ENCODE measurements around the gene RAPGEF5.
"Not testable (repeated sequence)": the region's sequence is repeated elsewhere in the genome, so short reads cannot be mapped to it uniquely, and the experiment has no call there.

RAPGEF5 gene

GRCh38 chr7:22117222-22117621 lies 239.7 kb downstream of the RAPGEF5 start:
- DNase-seq (ENCODE audit: low spot score): no peak

- no peak for DNase-seq (ENCODE audit: low spot score)
These were observed 240.4 kb downstream of the RAPGEF5 start for GRCh38 chr7:22116451-22117030.

- DNase-seq (ENCODE audit: low spot score): no peak
These were observed 241.3 kb downstream of the RAPGEF5 start for GRCh38 chr7:22115689-22116088.

- no peak for DNase-seq (ENCODE audit: low spot score)
These were observed 242.4 kb downstream of the RAPGEF5 start for GRCh38 chr7:22114440-22114981.

GRCh38 chr7:22113041-22113440 lies 243.9 kb downstream of the RAPGEF5 start:
- no peak for DNase-seq (ENCODE audit: low spot score)

- DNase-seq (ENCODE audit: low spot score): no peak
These were observed 245.3 kb downstream of the RAPGEF5 start for GRCh38 chr7:22111661-22112060.

- peak; percentile 31 for DNase-seq (ENCODE audit: low spot score)
These were observed 246.1 kb downstream of the RAPGEF5 start for GRCh38 chr7:22110881-22111280.

- DNase-seq (ENCODE audit: low spot score): peak; percentile 95
These were observed 246.6 kb downstream of the RAPGEF5 start for GRCh38 chr7:22110227-22110839.

- peak; percentile 52 for DNase-seq (ENCODE audit: low spot score)
These were observed 247.2 kb downstream of the RAPGEF5 start for GRCh38 chr7:22109761-22110160.

GRCh38 chr7:22108151-22108845 lies 248.7 kb downstream of the RAPGEF5 start:
- no peak for DNase-seq (ENCODE audit: low spot score)

GRCh38 chr7:22105550-22105949 lies 251.4 kb downstream of the RAPGEF5 start:
- no peak for DNase-seq (ENCODE audit: low spot score)

- DNase-seq (ENCODE audit: low spot score): peak; percentile 39
These were observed 262.3 kb downstream of the RAPGEF5 start for GRCh38 chr7:22094413-22095342.

- DNase-seq (ENCODE audit: low spot score): no peak
These were observed 263.0 kb downstream of the RAPGEF5 start for GRCh38 chr7:22093936-22094335.

GRCh38 chr7:22093001-22093400 lies 264.0 kb downstream of the RAPGEF5 start:
- DNase-seq (ENCODE audit: low spot score): no peak

- DNase-seq (ENCODE audit: low spot score): not testable (repeated sequence)
These were observed 265.9 kb downstream of the RAPGEF5 start for GRCh38 chr7:22090958-22091525.

GRCh38 chr7:22090512-22090911 lies 266.4 kb downstream of the RAPGEF5 start:
- no peak for DNase-seq (ENCODE audit: low spot score)

- DNase-seq (ENCODE audit: low spot score): no peak
These were observed 266.8 kb downstream of the RAPGEF5 start for GRCh38 chr7:22090107-22090506.

- DNase-seq (ENCODE audit: low spot score): no peak
These were observed 268.1 kb downstream of the RAPGEF5 start for GRCh38 chr7:22088827-22089226.

GRCh38 chr7:22087861-22088260 lies 269.1 kb downstream of the RAPGEF5 start:
- DNase-seq (ENCODE audit: low spot score): no peak

GRCh38 chr7:22083704-22084240 lies 273.2 kb downstream of the RAPGEF5 start:
- no peak for DNase-seq (ENCODE audit: low spot score)
